Measurements from ENCODE around the gene KCNIP3. TPM values are rescaled to one million over a fixed set of nuclear protein-coding genes. Genes with fewer than 3 reads are reported as not detected.
"Not testable (repeated sequence)": the region's sequence is repeated elsewhere in the genome, so short reads cannot be mapped to it uniquely, and the experiment has no call there.

KCNIP3 gene
- total RNA-seq, 2 experiments from 2014 or later, result not detected

GRCh38 chr2:95402004-95402369 is 104.8 kb downstream of the KCNIP3 start:
- CTCF ChIA-PET, result interaction anchor here (1.2 to 3.4 kb wide), 3 partner anchors 13 to 57 kb away, joined by 3 to 22 read pairs (median 13); no protein-coding TSS in a partner anchor
- not testable (repeated sequence) for DNase-seq, H3K36me3 Mint-ChIP-seq, H3K27me3 Mint-ChIP-seq, H3K9me3 Mint-ChIP-seq
- Mint-ChIP-seq H3K4me3 (peak overlapping the region; percentile 91), H3K27ac (peak overlapping the region; percentile 64), H3K4me1 (ENCODE audit: low read depth) (peaks cover 17% of the 10 kb centered on the region)
- intact Hi-C loops (cut with micrococcal nuclease), result loop anchor here (2.0 to 5.0 kb wide), 3 partner anchors 237 to 380 kb away; partner anchors contain the start of gene ZNF2
- POLR2A ChIA-PET, result interaction anchor here (1.6 kb wide), 1 partner anchor 237 kb away, joined by 3 read pairs; no protein-coding TSS in a partner anchor

- peak; percentile 97 for DNase-seq
- no peaks in the 10 kb centered on the region for H3K9me3 Mint-ChIP-seq
- peak within 1 kb of the TSS; percentile 91 for H3K4me3 Mint-ChIP-seq
- H3K27me3 Mint-ChIP-seq, result no peaks in the 10 kb centered on the region
- CTCF ChIA-PET, result interaction anchor here (0.8 to 3.4 kb wide), 5 partner anchors 10 to 281 kb away, joined by 3 to 22 read pairs (median 3); no protein-coding TSS in a partner anchor
- POLR2A ChIA-PET, result interaction anchor here (1.6 kb wide), 1 partner anchor 238 kb away, joined by 3 read pairs; no protein-coding TSS in a partner anchor
- no peaks in the 10 kb centered on the region for H3K36me3 Mint-ChIP-seq
- H3K27ac Mint-ChIP-seq, result peak within 1 kb of the TSS; percentile 68
- intact Hi-C loops (cut with micrococcal nuclease), result loop anchor here (2.0 to 5.0 kb wide), 3 partner anchors 238 to 380 kb away; partner anchors contain the start of gene ZNF2
- peaks cover 17% of the 10 kb centered on the region for H3K4me1 Mint-ChIP-seq (ENCODE audit: low read depth)
These were observed 105.4 kb downstream of the KCNIP3 start, which contains the start of gene FAHD2A for GRCh38 chr2:95402370-95403203. Gene FAHD2A (plus strand): TSS chr2:95402708. CDS start chr2:95405559, 2,851 bp downstream.

- intact Hi-C loops (cut with micrococcal nuclease), result loop anchor here (2.0 to 5.0 kb wide), 3 partner anchors 238 to 381 kb away; partner anchors contain the start of gene ZNF2
- peak; percentile 65 for DNase-seq
- not testable (repeated sequence) for H3K9me3 Mint-ChIP-seq, H3K36me3 Mint-ChIP-seq, H3K27me3 Mint-ChIP-seq
- Mint-ChIP-seq H3K4me1 (ENCODE audit: low read depth) (peaks cover 17% of the 10 kb centered on the region), H3K4me3 (peak overlapping the region; percentile 91), H3K27ac (peak overlapping the region; percentile 68)
- ChIA-PET CTCF (interaction anchor here (0.8 to 3.4 kb wide), 4 partner anchors 10 to 281 kb away, joined by 3 to 22 read pairs (median 8); no protein-coding TSS in a partner anchor), POLR2A (interaction anchor here (1.6 kb wide), 1 partner anchor 238 kb away, joined by 3 read pairs; no protein-coding TSS in a partner anchor)
These were observed 106.1 kb downstream of the KCNIP3 start for GRCh38 chr2:95403204-95403721.

- H3K9me3 Mint-ChIP-seq, H3K27ac Mint-ChIP-seq, H3K27me3 Mint-ChIP-seq, DNase-seq, POLR2A ChIA-PET, H3K36me3 Mint-ChIP-seq: not testable (repeated sequence)
- intact Hi-C loops (cut with micrococcal nuclease), result loop anchor here (2.0 to 5.0 kb wide), 3 partner anchors 239 to 382 kb away; partner anchors contain the start of gene ZNF2
- peak overlapping the region; percentile 91 for H3K4me3 Mint-ChIP-seq
- peaks cover 17% of the 10 kb centered on the region for H3K4me1 Mint-ChIP-seq (ENCODE audit: low read depth)
- CTCF ChIA-PET, result interaction anchor here (0.8 to 3.4 kb wide), 3 partner anchors 11 to 282 kb away, joined by 3 to 22 read pairs (median 3); no protein-coding TSS in a partner anchor
These were observed 106.7 kb downstream of the KCNIP3 start for GRCh38 chr2:95403824-95404223.

GRCh38 chr2:95404676-95405075 is 107.5 kb downstream of the KCNIP3 start:
- POLR2A ChIA-PET, H3K9me3 Mint-ChIP-seq, DNase-seq, H3K27me3 Mint-ChIP-seq, H3K4me3 Mint-ChIP-seq, CTCF ChIA-PET, H3K27ac Mint-ChIP-seq, H3K36me3 Mint-ChIP-seq: not testable (repeated sequence)
- peaks cover 17% of the 10 kb centered on the region for H3K4me1 Mint-ChIP-seq (ENCODE audit: low read depth)
- intact Hi-C loops (cut with micrococcal nuclease), result loop anchor here (5.0 kb wide), 1 partner anchor 382 kb away; no protein-coding TSS in a partner anchor

GRCh38 chr2:95411239-95411638 is 114.1 kb downstream of the KCNIP3 start:
- H3K4me3 Mint-ChIP-seq; CTCF ChIA-PET; H3K9me3 Mint-ChIP-seq; intact Hi-C loops (cut with micrococcal nuclease); DNase-seq; H3K4me1 Mint-ChIP-seq (ENCODE audit: low read depth); POLR2A ChIA-PET; H3K27me3 Mint-ChIP-seq; H3K27ac Mint-ChIP-seq: not testable (repeated sequence)
- H3K36me3 Mint-ChIP-seq, result peaks cover 12% of the 10 kb centered on the region

- H3K9me3 Mint-ChIP-seq; intact Hi-C loops (cut with micrococcal nuclease); H3K4me1 Mint-ChIP-seq (ENCODE audit: low read depth); H3K36me3 Mint-ChIP-seq; H3K4me3 Mint-ChIP-seq; POLR2A ChIA-PET; H3K27me3 Mint-ChIP-seq; H3K27ac Mint-ChIP-seq: not testable (repeated sequence)
- CTCF ChIA-PET, result interaction anchor here (0.6 kb wide), 1 partner anchor 21 kb away, joined by 3 read pairs; no protein-coding TSS in a partner anchor
- peak; percentile 76 for DNase-seq
These were observed 117.0 kb downstream of the KCNIP3 start for GRCh38 chr2:95414015-95414594.

- H3K27me3 Mint-ChIP-seq; H3K4me3 Mint-ChIP-seq; H3K36me3 Mint-ChIP-seq; DNase-seq; H3K9me3 Mint-ChIP-seq; POLR2A ChIA-PET; H3K4me1 Mint-ChIP-seq (ENCODE audit: low read depth); intact Hi-C loops (cut with micrococcal nuclease); H3K27ac Mint-ChIP-seq: not testable (repeated sequence)
- CTCF ChIA-PET, result interaction anchor here (1.1 kb wide), 1 partner anchor 13 kb away, joined by 3 read pairs; no protein-coding TSS in a partner anchor
These were observed 118.0 kb downstream of the KCNIP3 start for GRCh38 chr2:95415138-95415537.

- H3K36me3 Mint-ChIP-seq; DNase-seq; H3K4me3 Mint-ChIP-seq; POLR2A ChIA-PET; H3K27me3 Mint-ChIP-seq; H3K4me1 Mint-ChIP-seq (ENCODE audit: low read depth); H3K9me3 Mint-ChIP-seq; intact Hi-C loops (cut with micrococcal nuclease); H3K27ac Mint-ChIP-seq: not testable (repeated sequence)
- CTCF ChIA-PET, result interaction anchor here (1.1 kb wide), 1 partner anchor 14 kb away, joined by 3 read pairs; no protein-coding TSS in a partner anchor
These were observed 118.4 kb downstream of the KCNIP3 start for GRCh38 chr2:95415561-95415960.

GRCh38 chr2:95427196-95427867 is 130.2 kb downstream of the KCNIP3 start:
- POLR2A ChIA-PET; H3K4me1 Mint-ChIP-seq (ENCODE audit: low read depth); H3K27me3 Mint-ChIP-seq; H3K4me3 Mint-ChIP-seq; CTCF ChIA-PET; H3K36me3 Mint-ChIP-seq; H3K27ac Mint-ChIP-seq; H3K9me3 Mint-ChIP-seq; DNase-seq; intact Hi-C loops (cut with micrococcal nuclease): not testable (repeated sequence)

- H3K9me3 Mint-ChIP-seq; H3K36me3 Mint-ChIP-seq; DNase-seq; H3K27me3 Mint-ChIP-seq; POLR2A ChIA-PET; H3K4me3 Mint-ChIP-seq; CTCF ChIA-PET; H3K27ac Mint-ChIP-seq; H3K4me1 Mint-ChIP-seq (ENCODE audit: low read depth); intact Hi-C loops (cut with micrococcal nuclease): not testable (repeated sequence)
These were observed 132.8 kb downstream of the KCNIP3 start for GRCh38 chr2:95429748-95430467.
